A673 (cell line): ENCODE measurements around the gene DIS3L2. TPM values are rescaled to one million over a fixed set of nuclear protein-coding genes. Genes with fewer than 3 reads are reported as not detected.
"Not testable (repeated sequence)": the region's sequence is repeated elsewhere in the genome, so short reads cannot be mapped to it uniquely, and the experiment has no call there.

Experiments used
- BruUV-seq: library from RNA; stranded (reverse); fragments of 400-500 nt; replicated peaks from 2 replicates; lab custom pipeline; 2021; lab: Mats Ljungman, UMichigan
- CTCF ChIA-PET: fragments of 300-600 bp; sonication (Branson Sonifier 250); formaldehyde crosslinking; loops from one replicate; lab custom pipeline; 2022; ENCODE audit warnings: antibody characterized with exemption; lab: Charles Lee
- POLR2A ChIA-PET: fragments of 300-600 bp; sonication (Branson Sonifier 250); formaldehyde crosslinking; loops from one replicate; lab custom pipeline; 2022; ENCODE audit warnings: antibody characterized with exemption; ENCODE audit not compliant: low non-redundant PET; lab: Charles Lee
- DNase-seq: peaks from one replicate; pipeline ENCODE4 v3.0.0-alpha.2; 2015; ENCODE audit warnings: low spot score
- H3K27ac ChIP-seq: fragments of 200-600 bp; sonication (generic); 2 replicates; pipeline ENCODE4 v1.5.1; 2016; ENCODE audit warnings: mixed run types, low read depth, mild to moderate bottlenecking, mixed read lengths, antibody characterized with exemption, low read length; ENCODE audit not compliant: poor library complexity, severe bottlenecking
- H3K27me3 ChIP-seq: fragments of 200-600 bp; sonication (generic); replicated peaks from 2 replicates; pipeline ENCODE4 v1.6.1; 2017; ENCODE audit warnings: mixed run types, low read depth, mild to moderate bottlenecking, mixed read lengths, antibody characterized with exemption, low read length; ENCODE audit not compliant: insufficient read depth, poor library complexity
- H3K36me3 ChIP-seq: fragments of 200-600 bp; sonication (generic); 2 replicates; pipeline ENCODE4 v1.6.1; 2016; ENCODE audit warnings: mixed run types, mild to moderate bottlenecking, mixed read lengths, antibody characterized with exemption, low read length; ENCODE audit not compliant: insufficient read depth, poor library complexity, severe bottlenecking
- H3K4me1 ChIP-seq: fragments of 200-600 bp; sonication (generic); 2 replicates; pipeline ENCODE4 v1.6.1; 2017; ENCODE audit warnings: mixed run types, mild to moderate bottlenecking, mixed read lengths, antibody characterized with exemption, low read length; ENCODE audit not compliant: insufficient read depth, poor library complexity, severe bottlenecking
- H3K4me3 ChIP-seq: fragments of 200-600 bp; sonication (generic); 2 replicates; pipeline ENCODE4 v1.5.1; 2016; ENCODE audit warnings: low read depth, mixed run types, mild to moderate bottlenecking, mixed read lengths, low read length; ENCODE audit not compliant: poor library complexity, severe bottlenecking
- H3K9me3 ChIP-seq: fragments of 200-600 bp; sonication (generic); 2 replicates; pipeline ENCODE4 v1.6.1; 2016; ENCODE audit warnings: mixed run types, low read depth, mild to moderate bottlenecking, mixed read lengths, antibody characterized with exemption, low read length; ENCODE audit not compliant: poor library complexity, severe bottlenecking
- EZH2 ChIP-seq: fragments of 200-600 bp; sonication (generic); IDR thresholded peaks from 2 replicates; pipeline ENCODE4 v1.6.1; 2017; ENCODE audit warnings: borderline replicate concordance, low read depth, mild to moderate bottlenecking, mixed read lengths, antibody characterized with exemption, low read length; ENCODE audit not compliant: poor library complexity, severe bottlenecking
- intact Hi-C: fragments of 100-400 bp; cut with micrococcal nuclease; formaldehyde crosslinking; loops from one replicate; pipeline ENCODE4 v1.10.0; 2022; ENCODE audit not compliant: unreplicated experiment
- total RNA-seq: library from RNA; stranded (reverse); gene quantifications from 2 replicates; pipeline ENCODE4 v1.2.3, GENCODE V29; 2021
- TF ChIP-seq, protein P1 (sequence below): fragments of 300-800, 200-600 bp; sonication (generic); conservative IDR thresholded peaks from 2 replicates; pipeline ENCODE4 v1.5.1; 2017; ENCODE audit warnings: low read depth, mild to moderate bottlenecking, antibody characterized with exemption, low read length, moderate library complexity, mixed read lengths

Gene DIS3L2
- total RNA-seq, 1 experiment from 2014 or later, result 38.7 TPM

DNA sequence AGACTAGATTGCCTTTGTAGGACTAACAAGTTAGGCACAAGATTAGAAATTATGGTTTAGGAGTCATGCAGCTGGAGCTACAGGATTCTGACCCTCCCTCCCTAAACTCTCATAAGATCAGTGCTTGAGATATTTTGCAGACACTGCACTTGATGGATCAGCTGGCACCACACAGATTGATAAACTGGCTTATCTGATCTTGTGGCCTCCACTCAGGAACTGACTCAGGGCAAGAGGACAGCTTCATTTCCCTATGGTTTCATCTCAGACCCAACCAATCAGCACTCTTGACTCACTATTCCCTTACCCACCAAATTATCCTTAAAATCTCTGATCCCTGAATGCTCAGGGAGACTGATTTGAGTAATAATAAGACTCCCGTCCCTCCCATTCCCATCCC, 152.3 kb downstream of the DIS3L2 start:
- no peak for DNase-seq
- CTCF ChIA-PET, result no interaction called here
- no peak for TF ChIP-seq EZH2
- TF ChIP-seq, protein P1, sequence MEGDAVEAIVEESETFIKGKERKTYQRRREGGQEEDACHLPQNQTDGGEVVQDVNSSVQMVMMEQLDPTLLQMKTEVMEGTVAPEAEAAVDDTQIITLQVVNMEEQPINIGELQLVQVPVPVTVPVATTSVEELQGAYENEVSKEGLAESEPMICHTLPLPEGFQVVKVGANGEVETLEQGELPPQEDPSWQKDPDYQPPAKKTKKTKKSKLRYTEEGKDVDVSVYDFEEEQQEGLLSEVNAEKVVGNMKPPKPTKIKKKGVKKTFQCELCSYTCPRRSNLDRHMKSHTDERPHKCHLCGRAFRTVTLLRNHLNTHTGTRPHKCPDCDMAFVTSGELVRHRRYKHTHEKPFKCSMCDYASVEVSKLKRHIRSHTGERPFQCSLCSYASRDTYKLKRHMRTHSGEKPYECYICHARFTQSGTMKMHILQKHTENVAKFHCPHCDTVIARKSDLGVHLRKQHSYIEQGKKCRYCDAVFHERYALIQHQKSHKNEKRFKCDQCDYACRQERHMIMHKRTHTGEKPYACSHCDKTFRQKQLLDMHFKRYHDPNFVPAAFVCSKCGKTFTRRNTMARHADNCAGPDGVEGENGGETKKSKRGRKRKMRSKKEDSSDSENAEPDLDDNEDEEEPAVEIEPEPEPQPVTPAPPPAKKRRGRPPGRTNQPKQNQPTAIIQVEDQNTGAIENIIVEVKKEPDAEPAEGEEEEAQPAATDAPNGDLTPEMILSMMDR, result no peak

DNA sequence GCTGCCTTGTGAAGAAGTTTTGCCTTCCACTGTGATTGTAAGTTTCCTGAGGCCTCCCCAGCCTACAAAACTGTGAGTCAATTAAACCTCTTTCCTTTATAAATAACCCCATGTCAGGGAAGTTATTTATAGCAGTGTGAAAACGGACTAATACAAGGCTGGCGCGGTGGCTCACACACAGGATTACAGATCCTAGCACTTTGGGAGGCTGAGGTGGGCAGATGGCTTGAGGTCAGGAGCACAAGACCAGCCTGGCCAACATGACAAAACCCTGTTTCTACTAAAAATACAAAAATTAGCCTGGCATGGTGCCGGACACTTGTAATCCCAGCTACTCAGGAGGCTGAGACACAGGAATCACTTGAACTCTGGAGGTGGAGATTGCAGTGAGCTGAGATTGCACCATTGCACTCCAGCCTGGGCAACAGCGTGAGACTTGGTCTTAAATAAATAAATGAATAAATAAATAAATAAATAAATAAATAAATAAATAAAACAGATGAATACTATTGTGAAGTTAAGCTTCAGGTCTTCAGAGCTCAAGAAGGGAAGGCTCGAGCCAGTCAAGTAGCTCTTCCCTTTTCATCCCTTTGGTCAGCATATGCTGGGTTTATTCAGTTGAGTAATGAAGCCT, 154.3 kb downstream of the DIS3L2 start:
- BruUV-seq, H3K27me3 ChIP-seq, H3K4me1 ChIP-seq, DNase-seq, intact Hi-C loops, H3K4me3 ChIP-seq, H3K36me3 ChIP-seq, H3K27ac ChIP-seq, CTCF ChIA-PET, H3K9me3 ChIP-seq, POLR2A ChIA-PET: not testable (repeated sequence)

More for the DNA sequence above, 152.3 kb downstream of the DIS3L2 start:
- BruUV-seq, result no TSS peak
- Histone ChIP-seq H3K27me3 (no peaks in the 10 kb centered on the region), H3K36me3 (no peaks in the 10 kb centered on the region), H3K27ac (no peak overlapping the region), H3K4me1 (no peaks in the 10 kb centered on the region), H3K9me3 (no peaks in the 10 kb centered on the region), H3K4me3 (no peak overlapping the region)
- intact Hi-C loops, result no loop called here
- POLR2A ChIA-PET, result no interaction called here

DNA sequence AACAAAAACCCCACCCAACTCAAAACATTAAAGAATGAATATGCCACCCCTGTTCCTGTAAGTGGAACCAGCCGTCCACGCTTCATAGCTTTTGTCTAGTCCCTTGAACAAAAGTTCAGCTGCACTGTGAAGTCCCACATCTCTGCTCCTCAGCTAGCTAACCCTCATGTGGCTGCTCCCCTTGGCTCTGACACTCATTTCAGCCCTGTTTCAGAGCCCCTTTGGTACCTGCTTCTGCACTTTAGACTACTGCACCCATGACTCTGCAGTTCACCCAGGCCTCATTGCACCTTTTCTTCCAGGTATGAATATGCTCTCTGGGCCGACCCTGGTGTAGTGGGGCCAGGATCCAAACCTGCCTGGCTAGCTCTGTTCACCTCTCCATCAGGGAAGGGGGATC, 155.3 kb downstream of the DIS3L2 start:
- Histone ChIP-seq H3K27ac (no peak overlapping the region), H3K27me3 (no peaks in the 10 kb centered on the region), H3K9me3 (no peaks in the 10 kb centered on the region), H3K36me3 (no peaks in the 10 kb centered on the region), H3K4me1 (no peaks in the 10 kb centered on the region), H3K4me3 (no peak overlapping the region)
- intact Hi-C loops, result no loop called here
- no TSS peak for BruUV-seq
- CTCF ChIA-PET, result interaction anchor here (1.2 kb wide), 1 partner anchor 176 kb away, joined by 3 read pairs; no protein-coding TSS in a partner anchor
- TF ChIP-seq, protein P1, result no peak
- no peak for TF ChIP-seq EZH2
- no peak for DNase-seq
- POLR2A ChIA-PET, result no interaction called here

DNA sequence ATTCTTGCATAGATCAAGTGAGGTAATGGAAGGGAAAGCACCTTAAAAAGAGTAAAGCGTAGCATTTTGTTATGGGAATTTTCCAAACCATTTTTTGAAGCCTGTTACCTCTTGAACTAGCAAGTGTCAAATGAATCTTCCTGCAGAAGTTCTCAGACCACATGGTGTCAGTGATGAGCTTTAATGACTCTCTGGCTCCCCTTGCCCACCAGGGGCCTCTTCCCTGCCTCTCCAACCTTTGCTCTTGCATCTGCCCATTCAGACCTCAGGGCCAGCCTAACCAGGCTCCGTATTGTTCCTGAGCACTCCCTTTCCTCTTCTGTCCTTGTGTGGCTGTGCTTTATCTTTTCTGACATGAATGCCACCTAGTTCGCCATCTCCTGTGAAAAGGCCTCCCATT, 155.9 kb downstream of the DIS3L2 start:
- H3K4me1 ChIP-seq, result no peaks in the 10 kb centered on the region
- DNase-seq, result no peak
- ChIA-PET CTCF (interaction anchor here (1.2 kb wide), 1 partner anchor 176 kb away, joined by 3 read pairs; no protein-coding TSS in a partner anchor), POLR2A (no interaction called here)
- TF ChIP-seq, protein P1, result no peak
- no peak for TF ChIP-seq EZH2
- no peaks in the 10 kb centered on the region for H3K36me3 ChIP-seq
- no peaks in the 10 kb centered on the region for H3K9me3 ChIP-seq
- intact Hi-C loops, result no loop called here
- H3K27me3 ChIP-seq, result no peaks in the 10 kb centered on the region
- H3K4me3 ChIP-seq, result no peak overlapping the region
- no peak overlapping the region for H3K27ac ChIP-seq
- no TSS peak for BruUV-seq
